HG03108 (cell line): ENCODE data around the gene ANKRD6.

Source experiments
- ATAC-seq: cut with Tn5 transposase; IDR thresholded peaks from one replicate; pipeline ENCODE4 v1.9.1; 2021; ENCODE audit warnings: moderate library complexity; ENCODE audit not compliant: unreplicated experiment

The ANKRD6 gene

DNA sequence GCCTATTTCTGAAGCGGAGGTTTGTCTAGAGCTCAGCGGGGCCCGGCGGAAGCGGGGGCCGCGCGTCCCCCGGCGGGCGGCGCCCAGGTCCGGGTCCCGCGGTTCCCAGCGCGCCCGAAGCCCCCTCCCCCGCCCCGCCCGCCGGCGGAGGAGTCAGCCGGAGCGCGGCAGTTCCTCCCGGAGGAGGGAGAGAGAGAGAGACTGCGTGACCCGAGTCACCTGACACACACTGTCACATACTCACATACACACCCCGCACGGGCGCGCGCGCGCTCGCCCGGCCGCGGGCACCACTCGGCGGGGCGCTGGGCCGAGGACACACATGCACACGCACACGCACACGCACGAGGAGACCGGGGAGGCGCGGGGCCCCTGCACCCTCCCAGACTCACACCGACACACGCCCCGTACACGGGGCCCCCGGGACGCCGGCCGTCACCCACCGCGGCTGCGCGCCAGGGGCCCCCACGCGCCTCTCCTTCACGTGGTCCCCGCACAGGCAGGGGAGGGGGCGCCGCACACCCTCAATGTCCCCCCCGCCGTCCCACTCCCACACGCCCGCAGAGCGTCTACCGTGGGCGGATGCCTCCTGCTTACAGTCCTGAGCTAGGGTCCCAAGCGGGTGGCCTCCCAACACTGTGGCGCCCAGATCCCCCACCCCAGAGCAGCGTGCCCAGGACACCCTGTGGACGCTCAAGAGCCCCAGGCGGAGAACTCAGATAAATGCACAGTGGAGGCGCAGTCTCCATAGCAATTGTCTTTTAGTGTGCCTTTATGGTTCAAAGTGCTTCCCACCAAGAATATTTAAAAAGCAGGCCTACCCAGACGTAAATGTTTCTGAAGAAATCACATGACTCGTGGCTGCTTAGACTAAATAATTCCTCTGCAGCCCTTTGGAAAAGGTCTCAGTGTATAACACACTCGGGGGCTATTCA is 20.6 kb upstream of the ANKRD6 start, which contains the start of gene RRAGD:
RRAGD (minus strand) TSS at position 203 of the 935 bp plus-strand sequence. CDS start 280 bp downstream, outside the sequence.
- peak; percentile 81 for ATAC-seq

DNA sequence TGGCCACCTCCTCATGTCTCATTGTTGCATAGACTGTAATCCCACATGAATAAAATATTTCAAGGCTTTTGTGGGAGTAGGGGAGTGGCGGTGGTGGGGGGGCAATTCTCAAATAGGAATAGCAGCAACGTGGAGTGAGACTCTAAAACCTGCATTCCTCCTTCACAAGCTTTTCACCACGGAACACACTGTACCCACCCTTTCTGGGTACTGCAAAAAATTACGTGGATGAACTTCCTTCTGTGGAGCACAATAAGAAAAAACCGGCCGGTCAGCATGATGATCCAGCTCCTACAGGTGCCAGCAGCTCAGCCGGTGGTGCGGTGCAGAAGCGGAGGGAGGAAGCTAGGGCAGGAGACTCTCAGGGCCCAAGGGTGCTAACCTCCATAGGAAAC is 19.9 kb upstream of the ANKRD6 start:
- ATAC-seq = no peak

DNA sequence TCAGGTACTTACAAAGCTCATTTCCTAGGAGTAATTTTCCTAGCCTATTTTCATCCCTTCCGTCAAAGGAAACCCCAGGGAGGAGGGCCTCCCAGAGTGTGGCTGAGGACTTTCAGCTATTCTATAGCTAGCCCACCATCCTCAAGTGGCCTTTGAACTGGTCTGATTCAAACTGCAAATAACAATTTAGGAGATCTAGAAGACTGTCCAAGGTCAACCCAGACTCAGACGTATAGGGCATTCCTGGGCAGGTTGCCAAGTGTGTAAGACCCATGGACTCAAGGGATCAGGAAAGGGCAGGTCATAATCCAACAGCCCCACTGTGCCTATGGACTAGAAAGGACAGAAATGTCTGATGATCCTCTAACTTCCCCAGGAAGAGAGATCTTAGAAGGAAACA is 18.7 kb upstream of the ANKRD6 start:
- no peak for ATAC-seq

DNA sequence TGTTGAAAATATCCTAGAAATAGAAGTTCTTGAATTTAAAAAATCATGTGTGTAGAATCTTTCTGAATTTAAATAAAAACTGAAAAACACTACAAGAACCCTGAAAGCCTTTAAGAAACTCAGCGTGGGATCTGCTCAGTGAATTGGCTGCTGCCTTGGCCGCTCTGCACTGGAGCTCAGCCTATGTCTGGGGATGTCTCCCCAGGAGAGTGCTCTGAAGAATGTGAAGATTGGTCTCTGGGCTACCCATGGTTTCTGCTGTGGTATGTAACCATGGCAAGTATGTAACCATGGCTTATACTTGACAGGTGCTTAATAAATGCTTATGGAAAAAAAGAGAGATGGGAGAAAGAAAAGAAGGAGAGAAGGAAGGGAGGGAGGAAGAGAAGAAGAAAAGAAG is 17.8 kb upstream of the ANKRD6 start:
- ATAC-seq = no peak

DNA sequence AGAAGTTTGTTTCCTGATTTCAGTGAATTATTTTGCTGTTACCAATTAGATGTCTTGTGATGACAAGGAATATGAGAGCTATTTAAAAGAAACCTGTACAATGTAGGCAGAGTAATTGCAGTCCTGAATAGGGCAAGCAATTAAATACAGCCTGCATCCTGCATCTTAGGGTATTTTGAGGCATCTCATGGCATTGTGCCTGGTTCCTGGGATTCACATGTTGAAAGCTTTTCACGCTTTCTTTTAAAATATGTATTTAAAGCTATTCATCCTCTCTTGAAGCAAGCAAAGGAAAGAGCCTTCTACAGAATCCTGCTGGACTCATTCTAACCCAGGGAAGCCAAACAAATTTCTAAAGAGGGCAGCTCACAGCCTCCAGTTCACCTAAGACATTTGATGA is 16.2 kb upstream of the ANKRD6 start:
- ATAC-seq = no peak

DNA sequence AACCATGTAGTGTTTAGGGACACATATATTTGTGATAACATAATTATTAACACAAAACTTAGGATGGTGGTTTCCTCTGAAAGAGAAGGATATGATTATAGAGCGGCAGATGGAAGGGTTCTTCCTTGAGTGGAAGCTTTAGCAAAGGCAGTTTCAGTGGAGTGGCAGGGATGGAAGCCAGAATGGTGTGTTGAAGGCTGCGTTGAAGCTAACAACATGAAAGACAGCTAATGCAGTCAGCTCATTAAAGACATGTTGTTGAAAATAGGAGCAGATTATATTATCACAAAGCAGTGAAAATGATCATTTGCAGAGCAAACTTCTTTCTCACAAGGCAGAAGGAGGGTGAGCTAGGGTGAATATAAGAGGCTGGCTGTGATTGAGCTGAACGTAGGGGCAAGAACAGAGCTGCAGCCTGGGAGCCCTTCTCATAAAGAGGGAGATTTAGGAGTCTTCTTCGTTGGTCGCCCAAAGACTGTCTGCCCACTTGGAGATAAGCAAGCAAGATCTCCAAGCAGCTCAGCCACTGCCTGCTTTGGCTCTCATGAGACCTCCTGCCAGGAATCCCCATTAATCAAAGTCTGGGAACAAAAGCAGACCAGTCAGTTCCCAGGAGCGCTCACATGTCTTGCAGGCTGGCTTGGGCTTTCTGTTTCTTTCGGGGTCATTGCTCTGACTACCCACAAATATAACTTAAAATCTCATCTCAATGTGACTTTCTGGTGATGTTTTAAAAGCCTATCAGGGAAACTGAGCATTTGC is 2.6 kb upstream of the ANKRD6 start:
- ATAC-seq = no peak

DNA sequence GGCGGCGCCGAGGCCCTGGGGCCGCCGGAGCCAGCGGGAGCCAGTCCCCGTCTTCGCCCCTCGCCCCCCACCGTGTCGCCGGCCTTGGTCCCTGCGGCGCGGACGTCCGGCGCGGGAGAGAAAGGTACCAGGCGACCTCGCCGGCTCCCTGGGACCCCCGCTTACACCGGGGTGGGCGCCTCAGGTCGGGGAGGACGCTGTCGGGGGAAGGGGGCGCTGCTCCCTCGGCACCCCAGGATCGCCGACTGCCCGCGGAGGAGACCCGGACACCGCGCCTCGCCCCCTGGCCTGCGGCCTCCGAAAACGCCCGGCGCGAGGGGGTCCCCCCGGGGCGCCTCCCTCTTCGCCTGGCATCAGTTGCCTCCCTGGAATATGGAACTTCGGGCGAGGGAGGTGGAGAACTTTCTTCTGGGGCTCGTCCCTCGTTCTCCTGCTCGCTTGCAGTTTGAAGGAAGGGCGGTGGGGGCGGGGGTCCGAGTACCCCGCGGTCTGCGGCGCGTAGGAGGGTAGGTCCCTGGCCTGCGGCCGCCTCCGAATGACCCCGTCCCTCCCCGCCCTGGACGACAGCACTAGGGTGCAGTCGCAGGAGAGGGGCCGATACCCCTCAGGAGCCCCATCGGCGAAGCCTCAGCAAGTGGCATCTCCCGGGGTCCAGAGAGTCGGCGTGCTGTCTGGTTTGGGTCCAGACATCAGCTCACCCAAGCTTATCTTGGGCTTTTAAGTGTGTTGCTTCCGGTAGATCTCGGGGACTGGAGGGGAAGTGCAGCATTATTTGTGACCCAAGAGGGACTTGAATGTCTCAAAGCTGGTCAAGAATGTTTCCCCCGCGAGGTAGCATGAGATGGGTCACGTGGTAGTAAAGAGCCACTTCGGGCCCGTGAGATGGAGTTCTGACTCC is 549 bp downstream of the ANKRD6 start:
- ATAC-seq = no peak

DNA sequence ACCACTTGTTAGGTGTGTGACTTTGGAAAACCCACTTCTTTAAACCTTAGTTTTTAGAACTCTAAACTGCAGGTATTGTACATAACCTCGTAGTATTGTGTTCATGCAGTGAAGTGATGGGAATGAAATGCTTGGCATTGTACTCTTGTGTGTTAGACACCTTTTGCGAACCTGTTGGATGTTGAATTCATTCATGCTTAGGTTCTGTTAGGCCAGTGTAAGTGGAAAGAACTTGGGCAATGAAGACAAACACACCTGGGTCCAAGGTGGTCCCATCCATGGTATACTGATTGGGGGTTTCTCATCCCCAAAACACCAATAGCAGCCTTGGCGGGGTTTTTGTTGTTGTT is 1.2 kb downstream of the ANKRD6 start:
- ATAC-seq = no peak

DNA sequence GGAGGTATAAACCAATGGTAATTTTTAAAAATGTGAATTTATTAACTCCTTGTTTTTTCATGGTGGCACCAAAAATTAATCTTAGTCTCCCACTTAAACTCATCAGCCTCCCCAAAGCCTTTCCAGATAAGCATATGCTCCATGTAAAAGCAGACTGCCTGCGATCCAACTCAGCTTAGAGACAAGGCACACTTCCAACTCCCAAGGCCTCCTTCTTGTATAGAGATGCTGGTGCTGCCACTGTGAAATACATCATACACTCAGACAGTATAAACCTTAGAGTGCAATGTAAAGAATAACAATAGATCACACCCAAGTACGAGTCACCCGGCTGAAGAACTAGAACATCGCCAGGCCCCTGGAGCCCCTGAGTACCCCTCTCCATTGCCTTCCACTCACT is 2.0 kb downstream of the ANKRD6 start:
- no peak for ATAC-seq

DNA sequence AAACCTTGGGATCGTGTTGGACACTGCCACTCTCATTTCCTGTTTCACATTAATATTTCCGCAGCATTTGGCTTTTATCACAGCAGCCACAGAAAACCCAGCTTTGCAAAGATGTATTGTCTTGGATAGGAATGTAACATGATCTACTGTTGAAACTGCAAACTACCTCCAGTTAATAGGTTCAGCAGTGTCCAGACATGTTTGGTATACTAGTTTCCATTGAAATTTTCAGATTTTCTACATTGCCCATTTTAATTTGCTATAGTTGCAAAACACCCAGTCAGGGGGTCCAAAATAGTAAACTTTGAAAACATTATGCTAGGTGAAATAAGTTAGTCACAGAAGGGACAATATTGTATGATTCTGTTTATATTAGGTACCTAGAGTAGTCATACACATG is 3.3 kb downstream of the ANKRD6 start:
- ATAC-seq = no peak

DNA sequence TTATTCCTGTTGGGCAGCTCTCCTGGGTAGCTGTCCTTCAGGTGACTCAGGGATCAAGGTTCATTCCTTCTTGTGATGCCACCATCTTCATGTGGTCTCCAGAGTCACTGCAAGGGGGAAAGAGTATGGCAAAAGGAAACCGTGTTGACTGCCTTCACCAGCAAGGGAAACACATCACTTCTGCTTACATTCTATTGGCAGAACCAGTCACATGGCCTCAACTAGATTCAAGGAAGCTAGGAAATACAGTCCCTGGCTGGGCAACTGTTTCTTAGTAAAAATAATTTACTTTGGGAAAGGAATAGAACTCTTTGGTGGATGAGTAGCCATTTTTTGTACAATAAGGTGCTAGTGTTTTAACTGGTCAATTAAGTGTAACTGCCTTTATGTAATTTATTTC is 5.3 kb downstream of the ANKRD6 start:
- no peak for ATAC-seq

DNA sequence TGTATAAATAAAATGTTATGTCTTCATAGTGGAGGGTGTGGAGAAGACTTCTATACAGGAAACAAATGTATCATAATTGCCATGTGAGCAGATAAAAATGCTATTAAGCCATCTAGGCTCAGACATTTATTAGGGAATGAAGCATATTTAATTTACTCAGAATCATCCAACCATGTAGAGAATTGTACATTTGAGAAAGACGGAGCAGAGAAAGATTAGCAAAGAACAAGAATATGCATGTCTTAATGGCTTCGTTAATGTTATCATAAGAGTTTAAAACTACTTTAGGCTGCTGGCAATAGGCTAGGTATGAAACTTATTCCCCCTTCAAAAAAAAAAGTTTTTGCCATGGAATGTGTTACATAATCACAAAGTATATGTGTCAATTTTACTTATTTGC is 6.1 kb downstream of the ANKRD6 start:
- ATAC-seq = no peak

DNA sequence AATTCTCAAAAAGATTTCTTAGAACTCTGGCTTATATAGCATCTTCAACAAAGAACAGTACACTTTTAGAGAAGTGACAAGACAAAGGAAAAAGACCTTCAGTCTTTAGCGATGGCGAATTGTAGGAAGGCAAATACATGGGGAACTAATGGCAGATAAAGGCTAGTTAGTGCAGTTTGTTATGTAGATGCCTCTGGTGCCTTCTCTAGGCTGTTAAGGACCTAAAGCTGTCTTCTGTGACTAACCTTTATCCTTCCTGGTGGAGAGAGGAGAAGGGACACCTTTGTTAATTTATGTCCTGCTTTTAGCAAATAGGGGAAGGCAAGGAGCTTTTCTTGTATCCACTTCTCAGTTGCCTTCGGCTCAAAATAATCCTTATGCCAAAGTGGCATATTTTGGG is 7.2 kb downstream of the ANKRD6 start:
- ATAC-seq = no peak

DNA sequence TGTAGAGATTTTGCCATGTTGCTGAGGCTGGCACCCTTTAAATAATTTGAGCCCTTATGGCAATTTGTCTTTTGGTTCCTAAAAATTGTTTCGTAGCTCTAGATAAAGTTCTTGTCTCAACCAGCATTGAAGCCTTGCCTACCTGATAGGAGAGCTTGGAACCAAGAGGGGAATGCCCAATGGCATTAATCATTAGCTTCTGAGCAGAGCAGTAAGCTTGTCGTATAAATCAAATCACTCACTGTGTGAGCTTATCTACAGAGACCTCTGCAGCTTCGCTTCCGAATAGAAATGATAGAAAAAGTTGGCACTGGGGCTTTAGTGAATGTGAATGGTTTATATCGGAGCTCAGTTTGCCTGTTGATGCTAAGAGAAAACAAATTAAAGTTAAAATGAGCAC is 10.7 kb downstream of the ANKRD6 start:
- ATAC-seq = no peak

DNA sequence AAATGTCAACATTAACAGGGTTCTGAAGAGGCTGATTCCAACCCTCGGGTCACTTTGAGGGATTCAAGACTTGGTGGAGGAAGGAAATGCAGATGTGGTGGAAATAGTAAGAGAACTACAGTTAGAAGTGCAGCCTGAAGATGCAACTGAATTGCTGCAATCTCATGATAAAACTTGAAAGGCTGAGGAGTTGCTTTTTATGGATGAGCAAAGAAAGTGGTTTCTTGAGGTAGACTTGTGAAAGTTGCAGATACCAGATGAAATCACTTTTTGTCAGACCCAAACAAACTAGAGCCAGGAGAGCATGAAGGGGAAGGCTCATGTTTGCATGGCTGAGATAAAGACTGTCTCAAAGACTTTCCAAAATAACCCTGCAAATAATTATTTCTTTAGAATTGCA is 16.2 kb downstream of the ANKRD6 start:
- ATAC-seq = no peak

DNA sequence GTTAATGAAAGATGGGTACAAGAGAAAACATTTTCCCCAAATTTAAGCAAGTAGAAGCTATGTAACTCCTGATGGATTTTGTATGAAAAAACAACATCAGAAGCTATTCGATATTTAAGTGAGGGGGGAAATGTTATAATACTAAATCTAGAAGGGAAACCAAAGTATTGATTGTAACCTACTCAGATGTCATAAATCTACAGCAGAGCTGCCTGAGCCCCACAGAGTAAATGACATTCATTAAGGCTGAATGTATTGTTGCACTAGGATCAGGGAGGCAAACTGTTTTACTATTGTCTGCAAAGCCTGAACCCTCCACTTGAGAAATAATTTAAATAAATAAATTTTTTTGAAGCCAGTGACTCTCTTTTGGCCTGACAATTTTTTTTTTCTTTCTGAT is 19.3 kb downstream of the ANKRD6 start:
- no peak for ATAC-seq

DNA sequence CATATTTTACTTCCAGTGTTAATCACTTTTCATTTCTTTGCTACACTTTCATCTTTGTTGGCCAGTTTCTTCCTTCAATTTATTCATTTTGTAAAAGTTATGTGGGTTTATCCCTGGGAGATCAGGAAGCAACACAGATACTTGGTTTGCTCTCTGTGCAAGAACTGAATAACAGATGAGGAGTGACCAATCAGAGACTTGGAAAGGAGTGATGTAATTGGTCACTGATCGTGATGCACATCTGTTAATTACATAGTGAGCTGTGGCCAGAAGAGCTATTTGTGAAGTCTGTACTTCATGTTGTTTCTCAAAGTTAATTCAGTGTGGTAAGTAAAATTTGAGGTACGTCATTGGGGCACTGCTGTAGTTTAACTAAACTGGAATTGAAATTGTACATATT is 21.3 kb downstream of the ANKRD6 start:
- no peak for ATAC-seq

DNA sequence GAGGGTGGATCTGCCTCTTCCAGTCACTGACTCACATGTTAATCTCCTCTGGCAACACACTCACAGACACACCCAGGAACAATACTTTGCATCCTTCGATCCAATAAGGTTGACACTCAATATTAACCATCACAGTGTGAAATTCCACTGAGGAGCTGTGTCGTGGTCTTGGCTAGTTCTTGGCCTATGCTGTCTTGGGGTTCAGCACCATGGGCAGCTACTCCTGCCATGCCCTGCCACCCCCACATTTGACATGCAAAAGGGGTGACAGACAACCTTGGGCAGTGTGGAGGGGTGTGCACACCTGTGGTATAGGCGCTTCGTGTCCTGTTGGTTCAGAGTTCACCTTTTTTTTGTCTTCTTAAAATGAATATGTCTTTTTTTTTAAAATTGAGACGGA is 25.8 kb downstream of the ANKRD6 start:
- no peak for ATAC-seq

DNA sequence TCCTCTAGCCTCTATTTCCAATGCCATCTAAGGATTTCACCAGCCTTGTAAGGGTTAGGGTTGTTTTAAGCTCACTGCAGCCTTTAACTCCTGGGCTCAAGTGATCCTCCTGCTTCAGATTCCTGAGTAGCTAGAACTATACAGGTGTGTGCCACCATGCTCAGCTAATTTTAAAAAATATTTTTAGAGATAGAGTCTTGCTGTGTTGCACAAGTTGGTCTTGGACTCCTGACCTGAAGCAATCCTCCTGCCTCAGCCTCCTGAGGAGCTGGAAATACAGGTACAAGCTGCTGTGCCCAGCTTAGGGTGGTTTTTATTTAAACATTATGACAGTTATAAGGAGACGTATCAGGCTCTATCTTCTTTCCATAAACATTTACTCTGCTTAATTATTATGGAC is 26.5 kb downstream of the ANKRD6 start:
- ATAC-seq = no peak

DNA sequence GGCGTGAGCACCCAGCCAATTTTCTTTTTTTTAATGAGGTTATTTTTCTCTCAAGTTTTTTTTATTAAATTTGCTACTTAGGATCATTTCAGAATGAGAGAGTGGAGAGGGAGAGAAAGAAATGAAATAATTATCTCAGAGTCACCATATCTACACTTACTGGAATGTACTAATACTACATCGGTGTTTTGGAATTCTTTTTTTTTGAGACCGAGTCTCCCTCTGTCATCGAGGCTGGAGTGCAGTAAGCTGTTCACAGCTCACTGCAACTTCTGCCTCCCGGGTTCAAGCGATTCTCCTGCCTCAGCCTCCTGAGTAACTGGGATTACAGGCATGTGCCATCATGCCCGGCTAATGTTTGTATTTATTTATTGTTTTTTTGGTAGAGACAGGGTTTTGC is 27.8 kb downstream of the ANKRD6 start:
- ATAC-seq = no peak

DNA sequence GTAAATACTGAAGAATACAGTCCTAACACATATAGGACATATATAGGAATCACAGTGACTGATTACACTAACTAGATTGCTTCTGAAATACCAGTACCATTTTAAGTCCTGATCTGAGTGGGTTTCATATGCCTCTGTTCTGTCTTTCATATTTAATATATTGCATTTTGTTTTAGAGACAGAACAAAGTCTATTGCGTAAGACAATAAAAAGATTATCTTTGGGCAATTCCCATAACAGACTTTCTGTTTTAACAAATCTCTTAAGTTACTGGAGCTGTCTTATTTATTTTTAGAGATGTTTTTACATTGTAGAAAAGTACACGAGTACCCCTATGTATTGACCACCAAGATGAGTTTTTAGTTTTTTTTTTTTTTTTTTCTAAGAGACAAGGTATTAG is 29.6 kb downstream of the ANKRD6 start:
- ATAC-seq = no peak
